Vagina (tissue), 2 donors: Measurements from ENCODE around the gene CEP128.

Experiments used
- CTCF ChIP-seq, 3 experiments: fragments of 450-650 bp in 2 of 3; fragments of 200-600 bp in 1 of 3; sonication (generic) in 1 of 3; IDR thresholded peaks; one replicate each; pipeline ENCODE4 v1.5.1; 2017 to 2019; ENCODE audit warnings: antibody characterized with exemption in 3 of 3, mild to moderate bottlenecking in 2 of 3, moderate library complexity in 2 of 3
- POLR2A ChIP-seq, 2 donors: fragments of 450-650 bp; IDR thresholded peaks; one replicate each; pipeline ENCODE4 v1.6.1; 2017; ENCODE audit warnings: antibody characterized with exemption in 2 of 2, mild to moderate bottlenecking in 2 of 2, moderate library complexity in 2 of 2
- POLR2AphosphoS5 ChIP-seq, 2 donors: sonication (generic); formaldehyde crosslinking; IDR thresholded peaks; one replicate each; pipeline ENCODE4 v1.9.0; 2017; ENCODE audit warnings: antibody characterized with exemption in 2 of 2, mild to moderate bottlenecking in 2 of 2, low read depth in 1 of 2; ENCODE audit not compliant: insufficient read depth in 1 of 2

DNA sequence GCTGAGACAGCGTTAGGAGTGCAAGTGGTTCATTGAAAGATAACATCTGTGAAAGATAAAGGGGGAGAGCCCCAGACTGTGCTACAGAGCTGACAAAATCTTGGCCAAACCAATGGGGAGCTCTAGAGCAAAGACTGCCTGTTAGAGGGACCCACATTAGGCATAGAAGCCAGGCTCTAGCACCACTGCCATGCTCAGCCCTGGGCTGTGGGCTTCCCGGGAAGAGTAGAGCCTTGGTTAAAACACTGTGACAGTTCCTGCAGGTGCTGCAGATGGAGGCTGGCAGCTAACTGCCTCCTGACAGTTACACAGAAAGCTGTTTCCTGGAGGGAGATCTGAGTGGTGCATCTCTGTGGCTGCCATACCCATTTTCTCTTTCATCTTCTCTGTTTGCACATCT is 36.9 kb upstream of the CEP128 start:
- TF ChIP-seq CTCF (IDR thresholded peaks at IDR 0.05) (no peak), POLR2A (IDR thresholded peaks at IDR 0.05) (no peak), POLR2AphosphoS5 (IDR thresholded peaks at IDR 0.05; ENCODE audit: insufficient read depth in 1 of 2, low read depth in 1 of 2) (no peak)
